Measurements from ENCODE around the gene MYO1A.

DNA sequence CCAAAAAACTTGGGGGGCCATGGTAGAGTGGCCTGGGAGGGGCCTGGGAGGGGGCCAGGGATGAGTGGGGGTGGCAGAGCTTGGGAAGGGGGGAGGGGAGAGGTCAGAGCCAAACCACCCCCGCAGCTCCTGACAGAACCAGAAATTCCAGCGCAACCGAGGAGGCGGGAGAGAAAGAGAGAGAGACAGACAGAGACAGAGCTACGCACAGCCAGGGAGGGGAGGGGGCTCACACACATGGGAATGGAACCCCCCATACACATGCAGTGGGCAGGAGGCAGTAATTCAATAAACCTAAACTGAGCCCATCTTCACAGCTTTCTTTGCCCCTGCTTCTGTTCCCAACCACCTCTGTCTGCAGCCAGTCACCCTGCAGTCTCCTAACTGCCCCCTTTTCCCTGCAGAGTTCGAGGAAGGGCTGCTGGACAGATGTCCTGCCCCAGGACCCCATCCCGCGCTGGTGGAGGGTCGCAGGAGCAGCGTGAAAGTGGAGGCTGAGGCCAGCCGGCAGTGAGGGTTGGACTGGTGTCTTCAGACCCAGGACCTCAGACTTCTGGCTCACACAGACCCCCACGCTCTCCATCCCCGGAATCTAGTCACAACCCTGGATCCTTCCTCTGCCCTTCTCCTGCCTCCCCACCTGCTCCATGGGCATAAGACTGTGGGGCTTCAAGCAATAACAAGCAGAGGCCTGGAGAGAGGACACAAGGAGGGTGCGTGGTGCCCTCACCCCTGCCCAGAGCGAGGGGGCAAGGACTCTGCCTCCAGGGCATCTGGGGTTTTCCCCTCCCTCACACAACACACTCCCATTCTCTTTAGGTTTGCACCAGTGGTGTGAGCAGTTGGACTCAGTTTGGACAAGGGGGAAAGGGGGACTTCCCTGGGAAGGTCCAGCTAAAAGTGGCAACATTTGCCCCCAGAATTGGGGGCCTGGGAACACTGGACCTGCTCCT lies 44.6 kb upstream of the MYO1A start:
- TF ChIP-seq POLR2AphosphoS5 (IDR thresholded peaks at IDR 0.05; ENCODE audit: low read depth, low read length), result no peak
- TF ChIP-seq, protein P1, sequence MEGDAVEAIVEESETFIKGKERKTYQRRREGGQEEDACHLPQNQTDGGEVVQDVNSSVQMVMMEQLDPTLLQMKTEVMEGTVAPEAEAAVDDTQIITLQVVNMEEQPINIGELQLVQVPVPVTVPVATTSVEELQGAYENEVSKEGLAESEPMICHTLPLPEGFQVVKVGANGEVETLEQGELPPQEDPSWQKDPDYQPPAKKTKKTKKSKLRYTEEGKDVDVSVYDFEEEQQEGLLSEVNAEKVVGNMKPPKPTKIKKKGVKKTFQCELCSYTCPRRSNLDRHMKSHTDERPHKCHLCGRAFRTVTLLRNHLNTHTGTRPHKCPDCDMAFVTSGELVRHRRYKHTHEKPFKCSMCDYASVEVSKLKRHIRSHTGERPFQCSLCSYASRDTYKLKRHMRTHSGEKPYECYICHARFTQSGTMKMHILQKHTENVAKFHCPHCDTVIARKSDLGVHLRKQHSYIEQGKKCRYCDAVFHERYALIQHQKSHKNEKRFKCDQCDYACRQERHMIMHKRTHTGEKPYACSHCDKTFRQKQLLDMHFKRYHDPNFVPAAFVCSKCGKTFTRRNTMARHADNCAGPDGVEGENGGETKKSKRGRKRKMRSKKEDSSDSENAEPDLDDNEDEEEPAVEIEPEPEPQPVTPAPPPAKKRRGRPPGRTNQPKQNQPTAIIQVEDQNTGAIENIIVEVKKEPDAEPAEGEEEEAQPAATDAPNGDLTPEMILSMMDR (IDR thresholded peaks at IDR 0.05), result no peak
- TF ChIP-seq FOXM1 (IDR thresholded peaks at IDR 0.05; ENCODE audit: low read depth), result no peak
- TF ChIP-seq FOXJ3 (CRISPR knock-in tag; IDR thresholded peaks at IDR 0.05), result no peak

All from SK-N-SH (cell line).